ENCODE results near the gene ETV3L. TPM values are rescaled to one million over a fixed set of nuclear protein-coding genes. Genes with fewer than 3 reads are reported as not detected.
"Not testable (repeated sequence)": the region's sequence is repeated elsewhere in the genome, so short reads cannot be mapped to it uniquely, and the experiment has no call there.

ETV3L gene
- polyA plus RNA-seq, 1 experiment = 0.07 TPM

DNA sequence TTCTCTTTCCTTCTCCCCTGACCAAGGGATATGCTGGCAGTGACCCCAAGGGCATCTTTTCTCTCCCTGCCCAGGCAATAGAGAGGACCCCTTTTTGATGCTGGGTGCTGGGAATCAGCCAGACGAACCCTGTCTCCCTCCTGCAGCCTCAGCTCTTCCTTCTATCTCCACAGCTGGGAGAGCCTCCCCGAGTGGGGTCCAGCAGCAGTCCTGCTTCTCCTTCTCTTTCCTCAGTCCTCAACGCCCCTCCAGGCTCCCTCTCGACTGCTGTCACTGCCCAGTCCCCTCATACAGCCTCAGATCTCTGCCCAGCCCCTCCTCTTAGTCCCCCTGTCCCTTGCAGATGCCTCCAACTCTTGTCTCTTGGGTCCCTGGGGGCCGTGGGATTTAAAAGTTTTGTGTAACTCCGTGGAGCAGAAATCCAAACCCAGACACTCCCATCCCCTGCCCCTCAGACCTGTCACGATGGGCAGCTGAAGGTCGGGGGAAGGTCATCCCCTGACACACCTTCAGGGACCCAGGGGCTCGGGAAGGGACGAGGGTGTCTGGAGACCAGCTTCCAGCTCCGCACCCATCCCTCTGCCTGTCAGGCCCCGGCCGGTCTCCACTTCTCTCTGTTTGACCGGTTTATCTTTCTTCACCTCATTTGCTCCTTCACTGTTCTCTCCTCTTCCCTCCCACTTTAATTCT lies 5.8 kb upstream of the ETV3L start:
- DNase-seq (ENCODE audit: low read depth, low spot score) = no peak
- Histone ChIP-seq H3K27me3 (ENCODE audit: control insufficient read depth, insufficient read depth, low read length) (no peaks in the 10 kb centered on the region), H3K9me3 (ENCODE audit: control insufficient read depth, insufficient read depth, low read length) (no peaks in the 10 kb centered on the region), H3K4me3 (ENCODE audit: low read depth, low read length) (no peak overlapping the region), H3K27ac (ENCODE audit: low read depth, low read length) (peak overlapping the region; percentile 87)
- CTCF ChIA-PET = interaction anchor here (0.5 to 5.9 kb wide), 6 partner anchors 8 to 51 kb away, joined by 4 to 38 read pairs (median 5); no protein-coding TSS in a partner anchor
- TF ChIP-seq, protein P1, sequence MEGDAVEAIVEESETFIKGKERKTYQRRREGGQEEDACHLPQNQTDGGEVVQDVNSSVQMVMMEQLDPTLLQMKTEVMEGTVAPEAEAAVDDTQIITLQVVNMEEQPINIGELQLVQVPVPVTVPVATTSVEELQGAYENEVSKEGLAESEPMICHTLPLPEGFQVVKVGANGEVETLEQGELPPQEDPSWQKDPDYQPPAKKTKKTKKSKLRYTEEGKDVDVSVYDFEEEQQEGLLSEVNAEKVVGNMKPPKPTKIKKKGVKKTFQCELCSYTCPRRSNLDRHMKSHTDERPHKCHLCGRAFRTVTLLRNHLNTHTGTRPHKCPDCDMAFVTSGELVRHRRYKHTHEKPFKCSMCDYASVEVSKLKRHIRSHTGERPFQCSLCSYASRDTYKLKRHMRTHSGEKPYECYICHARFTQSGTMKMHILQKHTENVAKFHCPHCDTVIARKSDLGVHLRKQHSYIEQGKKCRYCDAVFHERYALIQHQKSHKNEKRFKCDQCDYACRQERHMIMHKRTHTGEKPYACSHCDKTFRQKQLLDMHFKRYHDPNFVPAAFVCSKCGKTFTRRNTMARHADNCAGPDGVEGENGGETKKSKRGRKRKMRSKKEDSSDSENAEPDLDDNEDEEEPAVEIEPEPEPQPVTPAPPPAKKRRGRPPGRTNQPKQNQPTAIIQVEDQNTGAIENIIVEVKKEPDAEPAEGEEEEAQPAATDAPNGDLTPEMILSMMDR (IDR thresholded peaks at IDR 0.05; ENCODE audit: low read depth, low read length) = no peak
- POLR2A ChIA-PET = interaction anchor here (1.2 kb wide), 1 partner anchor 13 kb away, joined by 5 read pairs; no protein-coding TSS in a partner anchor

DNA sequence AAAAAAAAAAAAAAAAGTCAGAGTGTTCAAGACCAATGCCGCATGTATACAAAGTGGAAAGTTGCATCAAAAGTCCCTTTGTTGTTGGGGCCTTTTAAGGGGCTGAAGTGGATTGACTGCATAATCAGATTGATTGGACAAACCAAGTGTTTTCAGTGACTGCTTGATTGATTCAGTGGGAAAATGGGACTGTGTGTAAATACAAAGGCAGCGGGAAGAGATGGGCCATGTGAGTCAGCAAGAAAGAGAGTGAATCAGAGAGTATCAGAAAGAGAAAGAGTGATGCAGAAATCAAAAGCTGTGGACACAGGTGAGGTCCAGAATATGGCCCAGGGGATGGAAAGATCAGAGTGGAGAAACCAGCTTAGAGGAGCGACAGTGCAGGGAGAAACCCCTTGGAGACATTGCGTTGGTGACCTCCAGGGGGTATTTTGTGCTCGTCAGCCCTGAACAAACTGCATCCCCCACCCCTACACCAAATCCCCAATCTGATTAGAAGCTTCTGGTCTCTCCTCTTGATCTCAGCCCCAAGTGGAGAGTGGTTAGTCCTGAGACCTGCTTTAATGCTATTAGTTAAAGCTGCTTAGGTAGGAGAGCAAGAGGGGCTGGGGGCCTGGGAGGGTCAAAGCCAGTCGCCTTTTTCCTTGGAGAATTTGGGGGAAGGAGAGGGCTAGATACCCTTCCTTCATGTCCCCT lies 5.1 kb upstream of the ETV3L start:
- no peak for DNase-seq (ENCODE audit: low read depth, low spot score)
- H3K27me3 ChIP-seq (ENCODE audit: control insufficient read depth, insufficient read depth, low read length) = no peaks in the 10 kb centered on the region
- no peak overlapping the region for H3K4me3 ChIP-seq (ENCODE audit: low read depth, low read length)
- CTCF ChIA-PET = interaction anchor here (0.5 to 5.9 kb wide), 5 partner anchors 8 to 52 kb away, joined by 4 to 38 read pairs (median 4); no protein-coding TSS in a partner anchor
- POLR2A ChIA-PET = no interaction called here
- no peak overlapping the region for H3K27ac ChIP-seq (ENCODE audit: low read depth, low read length)
- H3K9me3 ChIP-seq (ENCODE audit: control insufficient read depth, insufficient read depth, low read length) = no peaks in the 10 kb centered on the region
- TF ChIP-seq, protein P1 (IDR thresholded peaks at IDR 0.05; ENCODE audit: low read depth, low read length) = no peak

DNA sequence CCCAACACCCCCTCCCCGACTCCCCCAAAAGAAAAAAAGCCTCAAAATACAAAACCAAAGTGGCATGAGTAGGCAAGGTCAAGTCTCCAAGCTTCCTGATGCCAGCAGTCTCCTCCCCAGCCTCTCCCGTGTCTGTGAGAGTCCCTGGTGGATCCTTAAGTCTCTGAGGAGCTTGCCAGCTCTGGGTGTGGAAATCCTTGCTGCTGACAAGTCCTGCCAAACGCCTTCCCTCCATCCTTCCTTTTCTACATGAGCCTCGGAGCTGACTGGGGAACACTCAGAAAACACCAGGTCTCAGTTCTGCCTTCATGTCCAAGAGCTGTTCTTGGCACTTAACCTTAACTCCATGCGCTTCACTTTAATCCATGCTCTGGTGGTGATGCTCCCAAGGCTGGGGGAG lies 3.7 kb upstream of the ETV3L start:
- H3K4me3 ChIP-seq (ENCODE audit: low read depth, low read length) = no peak overlapping the region
- POLR2A ChIA-PET = no interaction called here
- no peaks in the 10 kb centered on the region for H3K9me3 ChIP-seq (ENCODE audit: control insufficient read depth, insufficient read depth, low read length)
- CTCF ChIA-PET = interaction anchor here (1.0 to 5.9 kb wide), 4 partner anchors 13 to 60 kb away, joined by 4 to 38 read pairs (median 6); no protein-coding TSS in a partner anchor
- no peak overlapping the region for H3K27ac ChIP-seq (ENCODE audit: low read depth, low read length)
- no peaks in the 10 kb centered on the region for H3K27me3 ChIP-seq (ENCODE audit: control insufficient read depth, insufficient read depth, low read length)
- DNase-seq (ENCODE audit: low read depth, low spot score) = no peak
- TF ChIP-seq, protein P1 (IDR thresholded peaks at IDR 0.05; ENCODE audit: low read depth, low read length) = no peak

DNA sequence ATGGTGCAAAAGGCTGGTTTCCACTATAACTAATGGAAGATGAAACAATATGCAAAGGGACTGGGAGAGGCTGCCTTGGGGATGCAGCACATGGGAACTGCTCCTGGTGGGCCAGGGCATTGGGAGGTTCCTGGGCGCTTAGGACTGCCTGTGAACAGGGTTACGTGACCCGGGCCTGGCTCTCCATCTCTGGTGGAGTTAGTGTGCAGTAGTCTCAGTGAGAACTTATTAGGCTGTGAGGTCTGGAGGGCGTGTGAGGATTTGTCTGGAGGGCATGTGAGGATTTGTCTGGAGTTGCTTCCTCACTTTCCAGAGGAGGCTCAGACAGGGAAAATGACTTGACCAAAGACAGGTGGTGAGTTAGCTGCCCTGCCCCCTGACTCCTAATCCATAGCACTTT lies 1.5 kb upstream of the ETV3L start:
- POLR2A ChIA-PET = no interaction called here
- no peaks in the 10 kb centered on the region for H3K9me3 ChIP-seq (ENCODE audit: control insufficient read depth, insufficient read depth, low read length)
- DNase-seq (ENCODE audit: low read depth, low spot score) = no peak

DNA sequence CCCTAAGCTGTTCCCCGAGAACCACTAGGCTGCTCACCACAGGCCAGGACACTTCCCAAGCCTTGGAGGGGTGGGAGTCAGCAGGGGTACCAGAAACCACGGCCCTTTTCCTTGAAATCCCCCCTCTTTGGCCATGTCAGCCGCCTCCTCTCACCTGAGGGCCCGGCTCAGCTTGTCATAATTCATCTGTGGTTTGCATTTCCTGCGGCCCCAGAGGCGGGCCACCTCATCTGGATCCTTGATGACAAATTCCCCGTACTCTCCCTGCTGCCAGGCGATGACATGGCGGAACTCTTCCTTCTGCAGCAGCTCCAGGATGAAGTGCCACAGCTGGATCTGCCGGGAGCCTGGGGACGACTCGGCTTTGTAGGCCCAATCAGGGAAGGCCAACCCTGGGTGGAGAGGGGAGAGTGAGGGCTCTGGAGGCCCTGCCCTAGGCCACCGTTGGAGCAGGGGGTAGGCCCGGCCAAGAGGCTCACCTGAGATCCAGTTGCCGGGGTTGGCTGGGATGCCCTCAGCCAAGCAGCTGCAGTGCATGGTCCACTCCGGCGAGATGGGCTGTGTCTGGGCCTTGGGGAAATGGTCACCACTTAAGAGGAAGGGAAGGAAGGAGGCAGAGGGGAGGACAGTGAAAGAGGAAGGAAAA lies 498 bp downstream of the ETV3L start:
- POLR2A ChIA-PET; H3K27ac ChIP-seq (ENCODE audit: low read depth, low read length); H3K4me3 ChIP-seq (ENCODE audit: low read depth, low read length); H3K9me3 ChIP-seq (ENCODE audit: control insufficient read depth, insufficient read depth, low read length); DNase-seq (ENCODE audit: low read depth, low spot score); H3K27me3 ChIP-seq (ENCODE audit: control insufficient read depth, insufficient read depth, low read length): not testable (repeated sequence)
- CTCF ChIA-PET = interaction anchor here (1.0 to 1.5 kb wide), 2 partner anchors 9 to 57 kb away, joined by 4 to 5 read pairs; no protein-coding TSS in a partner anchor

More for the DNA sequence above, 1.5 kb upstream of the ETV3L start:
- TF ChIP-seq, protein P1 (IDR thresholded peaks at IDR 0.05; ENCODE audit: low read depth, low read length) = no peak
- no peak overlapping the region for H3K27ac ChIP-seq (ENCODE audit: low read depth, low read length)
- H3K4me3 ChIP-seq (ENCODE audit: low read depth, low read length) = no peak overlapping the region
- H3K27me3 ChIP-seq (ENCODE audit: control insufficient read depth, insufficient read depth, low read length) = no peaks in the 10 kb centered on the region
- CTCF ChIA-PET = interaction anchor here (0.9 to 5.9 kb wide), 3 partner anchors 11 to 55 kb away, joined by 3 to 38 read pairs (median 5); no protein-coding TSS in a partner anchor
